Hematopoietic multipotent progenitor cell treated with erythropoietin and hydrocortisone succinate and interleukin-3 and kit ligand, for 4 days (in vitro differentiated cells): Measurements from ENCODE around the gene CCDC9B.
A peak's percentile ranks its signal among the peaks of the same experiment; 100 is the strongest.

ENCODE experiments used
- DNase-seq: peaks from one replicate; pipeline ENCODE4 v3.0.0-alpha.2; 2015

The CCDC9B gene

GRCh38 chr15:40340740-40341400 is at the start of gene CCDC9B:
Gene CCDC9B, minus strand, starts transcription at chr15:40340939. Its CDS starts 120 bp downstream, at chr15:40340819.
- peak; percentile 93 for DNase-seq

- DNase-seq, result no peak
Observed at GRCh38 chr15:40389824-40390595, 49.3 kb upstream of the CCDC9B start.

GRCh38 chr15:40388941-40389823 is 48.4 kb upstream of the CCDC9B start:
- peak; percentile 68 for DNase-seq

- no peak for DNase-seq
Observed at GRCh38 chr15:40386480-40386879, 45.7 kb upstream of the CCDC9B start.

- DNase-seq, result peak; percentile 98
Observed at GRCh38 chr15:40382580-40383456, 42.1 kb upstream of the CCDC9B start, which contains the start of gene KNSTRN. Gene KNSTRN, plus strand, starts transcription at chr15:40382721. Its CDS starts 115 bp downstream, at chr15:40382836.

GRCh38 chr15:40381818-40382529 is 41.2 kb upstream of the CCDC9B start:
- DNase-seq, result no peak

GRCh38 chr15:40380636-40381035 is 39.9 kb upstream of the CCDC9B start:
- no peak for DNase-seq

- DNase-seq, result no peak
Observed at GRCh38 chr15:40379853-40380252, 39.1 kb upstream of the CCDC9B start.

GRCh38 chr15:40379374-40379773 is 38.6 kb upstream of the CCDC9B start:
- no peak for DNase-seq

GRCh38 chr15:40377606-40378005 is 36.9 kb upstream of the CCDC9B start:
- DNase-seq, result no peak

GRCh38 chr15:40372981-40373380 is 32.2 kb upstream of the CCDC9B start:
- DNase-seq, result no peak

GRCh38 chr15:40369971-40370370 is 29.2 kb upstream of the CCDC9B start:
- DNase-seq, result no peak

- DNase-seq, result no peak
Observed at GRCh38 chr15:40369474-40369869, 28.7 kb upstream of the CCDC9B start.

- DNase-seq, result no peak
Observed at GRCh38 chr15:40368719-40369473, 28.2 kb upstream of the CCDC9B start.

- peak; percentile 97 for DNase-seq
Observed at GRCh38 chr15:40367686-40368611, 27.2 kb upstream of the CCDC9B start.

- no peak for DNase-seq
Observed at GRCh38 chr15:40367371-40367685, 26.6 kb upstream of the CCDC9B start.

- no peak for DNase-seq
Observed at GRCh38 chr15:40366457-40367370, 26.0 kb upstream of the CCDC9B start.

- DNase-seq, result no peak
Observed at GRCh38 chr15:40365624-40366456, 25.1 kb upstream of the CCDC9B start.
